ENCODE data around the gene BIK.

- TF ChIP-seq SUZ12 (IDR thresholded peaks at IDR 0.05) = no peak
- TF ChIP-seq ELF4 (IDR thresholded peaks at IDR 0.05) = no peak
- no peak for TF ChIP-seq BHLHE40 (IDR thresholded peaks at IDR 0.05; ENCODE audit: borderline replicate concordance)
- TF ChIP-seq L3MBTL2 (conservative IDR thresholded peaks at IDR 0.05) = no peak
- TF ChIP-seq FOXA1 (IDR thresholded peaks at IDR 0.05) = no peak
- no peak for TF ChIP-seq FOXK2 (IDR thresholded peaks at IDR 0.05)
- TF ChIP-seq ARNT (IDR thresholded peaks at IDR 0.05) = no peak
- TF ChIP-seq SP1 (IDR thresholded peaks at IDR 0.05) = no peak
- TF ChIP-seq PKNOX1 (IDR thresholded peaks at IDR 0.05) = no peak
- TF ChIP-seq CTBP1 (IDR thresholded peaks at IDR 0.05; ENCODE audit: borderline replicate concordance) = no peak
- TF ChIP-seq FOXM1 (IDR thresholded peaks at IDR 0.05; ENCODE audit: borderline replicate concordance) = no peak
- no peak for TF ChIP-seq TARDBP (IDR thresholded peaks at IDR 0.05)
- no peak for TF ChIP-seq ZNF384 (IDR thresholded peaks at IDR 0.05)
- no peak for TF ChIP-seq HDGF (IDR thresholded peaks at IDR 0.05; ENCODE audit: borderline replicate concordance)
These were observed 56.5 kb downstream of the BIK start for GRCh38 chr22:43167001-43167589.
